ENCODE data around the gene ZDHHC8.

GRCh38 chr22:20091690-20092476 lies 39.7 kb upstream of the ZDHHC8 start:
- no peak for TF ChIP-seq CTCF (IDR thresholded peaks at IDR 0.05)
- no peak for TF ChIP-seq POLR2A (IDR thresholded peaks at IDR 0.05)

Data from right lobe of liver (tissue), 4 donors.